Measurements from ENCODE around the gene NAV3.

DNA sequence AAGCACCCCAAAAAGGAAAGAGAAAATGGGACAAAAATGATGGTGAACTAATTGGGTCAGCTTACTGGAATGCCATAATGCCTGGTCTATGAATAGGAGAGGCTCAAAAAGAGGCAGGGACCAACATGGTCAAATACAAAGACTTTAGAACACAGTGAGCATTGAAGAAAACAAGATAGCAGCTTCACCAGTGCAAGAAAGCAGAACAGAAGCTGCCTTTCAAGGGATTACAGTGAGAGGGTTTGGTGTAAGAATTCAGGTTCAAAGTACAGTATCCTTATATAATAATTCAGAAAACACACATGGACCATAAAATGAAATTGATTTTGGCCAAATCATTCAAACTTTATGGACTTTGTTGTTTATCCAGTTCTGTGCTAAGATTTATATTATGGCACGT, 162.1 kb downstream of the NAV3 start:
- TF ChIP-seq POLR2A (IDR thresholded peaks at IDR 0.05; ENCODE audit: low read depth, low read length) (no peak), POU2F2 (IDR thresholded peaks at IDR 0.05; ENCODE audit: low read depth, low read length) (no peak), POLR2AphosphoS5 (IDR thresholded peaks at IDR 0.05; ENCODE audit: low read depth, low read length) (no peak), SPI1 (IDR thresholded peaks at IDR 0.05; ENCODE audit: low read depth, low read length) (no peak)
